COLO829 (cell line): Measurements from ENCODE around the gene ECHDC3.

Source experiments
- DNase-seq: peaks from one replicate; pipeline ENCODE4 v3.0.0; 2012; ENCODE audit warnings: low spot score

ECHDC3 gene

DNA sequence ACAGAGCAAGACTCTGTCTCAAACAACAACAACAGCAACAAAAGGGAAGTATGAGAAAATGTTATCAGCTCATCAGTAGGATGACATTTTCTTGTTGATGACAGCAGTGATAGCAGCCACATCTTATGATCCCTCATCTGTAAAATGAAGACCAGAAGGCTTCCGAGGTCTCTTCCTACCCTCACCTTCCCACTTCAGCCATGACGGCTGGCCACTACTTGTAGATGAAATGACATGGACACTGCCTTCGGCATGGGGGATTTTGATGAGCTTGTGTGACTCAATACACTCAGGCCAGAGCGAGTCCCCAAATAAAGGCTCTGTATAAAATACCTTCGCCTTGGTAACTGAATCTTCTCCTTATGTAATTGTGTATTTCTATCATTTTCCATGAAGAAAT lies 6.7 kb downstream of the ECHDC3 start:
- DNase-seq, result no peak

DNA sequence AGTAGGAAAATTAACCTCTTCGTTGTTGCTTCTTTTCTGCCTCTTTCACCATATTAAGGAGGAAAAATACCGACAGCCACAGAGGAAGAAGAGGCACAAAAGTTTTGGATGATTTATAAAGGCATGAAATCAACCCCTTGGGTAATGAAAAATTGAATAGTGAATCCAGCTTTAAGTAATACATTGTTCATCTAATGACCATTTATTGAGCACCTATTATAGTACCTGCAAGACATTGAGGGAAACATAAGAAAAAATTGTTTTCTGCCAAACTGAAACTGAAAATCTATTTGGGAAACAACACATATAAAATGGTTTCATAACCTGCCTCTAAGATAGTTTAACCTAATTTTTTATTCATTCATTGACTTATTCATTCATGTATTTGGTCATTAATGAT lies 8.2 kb downstream of the ECHDC3 start:
- no peak for DNase-seq

- DNase-seq, result no peak
These were observed 12.0 kb downstream of the ECHDC3 start for GRCh38 chr10:11754173-11754572.

GRCh38 chr10:11754620-11755019 lies 12.4 kb downstream of the ECHDC3 start:
- DNase-seq, result no peak

DNA sequence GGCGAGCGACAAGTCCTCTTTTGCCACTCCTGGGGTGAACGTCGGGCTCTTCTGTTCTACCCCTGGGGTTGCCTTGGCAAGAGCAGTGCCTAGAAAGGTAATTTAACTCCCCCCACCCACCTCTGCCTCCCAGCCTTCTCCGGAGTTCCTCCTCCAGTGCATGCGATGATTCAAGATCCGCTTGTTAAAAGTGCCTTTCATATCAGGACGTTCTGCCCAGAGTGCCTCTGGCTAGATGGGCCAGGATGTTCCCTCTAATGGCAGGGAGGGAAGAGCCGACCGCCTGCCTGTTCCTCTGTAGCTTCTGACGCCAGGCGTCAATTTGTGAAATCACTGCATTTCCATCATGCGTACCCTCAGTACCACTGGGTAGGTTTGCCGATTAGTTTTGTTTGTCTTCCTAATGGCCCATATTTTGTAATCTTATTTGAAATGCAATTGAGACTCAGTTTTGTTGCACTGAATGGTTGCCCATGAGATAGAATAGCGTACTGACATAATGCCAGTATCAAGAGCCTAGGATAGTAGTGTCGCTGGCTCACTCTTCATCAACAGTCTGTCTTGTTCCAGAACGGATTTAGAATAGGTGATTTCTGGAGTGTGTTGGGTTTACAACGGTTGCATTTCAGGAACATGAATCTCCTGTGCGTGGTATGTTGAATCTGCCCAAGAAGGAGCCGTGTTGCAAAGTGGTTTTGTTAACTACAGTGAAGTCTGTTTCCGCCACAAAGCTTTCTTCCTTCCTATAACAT lies 13.5 kb downstream of the ECHDC3 start:
- DNase-seq, result no peak

DNA sequence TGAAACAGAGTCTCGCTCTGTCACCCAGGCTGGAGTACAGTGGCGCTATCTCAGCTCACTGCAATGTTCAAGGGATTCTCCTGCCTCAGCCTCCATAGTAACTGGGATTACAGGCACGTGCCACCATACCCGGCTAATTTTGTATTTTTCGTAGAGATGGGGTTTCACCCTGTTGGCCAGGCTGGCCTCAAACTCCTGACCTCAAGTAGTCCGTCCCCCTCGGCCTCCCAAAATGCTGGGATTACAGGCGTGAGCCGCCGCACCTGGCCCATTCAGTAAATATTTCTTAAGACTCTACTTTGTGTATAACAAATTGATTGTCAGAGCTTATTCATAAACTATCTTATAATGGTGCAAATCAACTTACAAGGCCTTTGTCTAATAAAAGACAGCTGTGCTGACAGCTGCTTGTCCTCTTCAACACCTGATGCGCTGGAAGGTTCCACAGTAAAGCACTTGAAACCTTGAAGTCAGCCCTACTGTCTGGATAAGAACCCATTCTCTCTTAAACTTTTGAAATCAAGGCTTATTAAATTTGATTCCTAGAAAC lies 14.7 kb downstream of the ECHDC3 start:
- no peak for DNase-seq

DNA sequence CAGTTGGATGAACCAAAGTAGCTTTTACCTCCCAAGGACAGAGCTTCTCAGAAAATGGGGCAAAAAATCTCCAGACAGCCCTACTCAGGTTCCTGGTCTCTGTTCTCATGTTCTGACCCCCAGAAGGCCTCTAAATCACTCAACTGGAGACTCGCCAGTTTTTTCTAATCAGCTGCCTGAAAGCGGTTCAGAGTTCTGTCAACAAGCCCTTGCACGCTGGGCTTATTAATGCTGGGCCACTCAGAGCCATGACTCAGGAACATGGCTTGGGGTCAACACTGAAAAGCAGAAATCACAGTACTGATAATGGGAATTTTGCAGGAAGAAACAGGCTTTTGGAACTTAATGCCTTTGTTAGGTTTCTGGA lies 15.3 kb downstream of the ECHDC3 start:
- DNase-seq, result no peak

- DNase-seq, result peak; percentile 84
These were observed 15.8 kb downstream of the ECHDC3 start for GRCh38 chr10:11757821-11758463.

DNA sequence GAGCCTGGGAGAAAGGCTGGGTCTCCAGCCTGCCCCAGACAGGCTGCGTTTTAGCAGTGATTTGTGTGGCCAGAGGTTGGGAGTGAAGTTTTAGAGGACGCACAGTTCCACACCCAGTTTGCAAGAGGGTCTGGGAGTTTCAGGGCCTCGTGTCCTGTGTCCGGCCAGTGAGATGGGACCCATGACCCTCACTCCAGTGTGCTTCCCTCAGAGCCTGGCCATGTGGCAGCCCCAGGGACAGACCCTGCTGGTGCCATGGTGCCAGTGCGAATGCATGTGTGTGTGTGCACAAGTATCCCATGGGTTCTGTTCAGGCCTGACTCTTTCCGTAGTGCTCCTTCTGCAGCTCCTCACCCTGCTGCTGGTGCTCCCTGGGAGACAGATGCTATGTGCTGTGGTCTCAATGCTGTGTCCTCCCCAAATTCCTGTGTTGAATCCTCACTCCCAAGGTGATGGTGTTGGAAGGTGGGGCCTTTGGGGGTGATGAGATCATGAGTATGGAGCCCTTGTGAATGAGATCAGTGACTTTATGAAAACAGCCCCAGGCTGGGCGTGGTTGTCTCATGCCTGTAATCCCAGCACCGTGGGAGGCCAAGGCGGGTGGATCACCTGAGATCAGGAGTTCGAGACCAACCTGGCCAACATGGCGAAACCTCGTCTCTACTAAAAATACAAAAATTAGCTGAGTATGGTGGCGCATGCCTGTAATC lies 16.5 kb downstream of the ECHDC3 start:
- no peak for DNase-seq

- DNase-seq, result no peak
These were observed 17.2 kb downstream of the ECHDC3 start for GRCh38 chr10:11759347-11759746.

- DNase-seq, result no peak
These were observed 18.0 kb downstream of the ECHDC3 start for GRCh38 chr10:11760151-11760550.

DNA sequence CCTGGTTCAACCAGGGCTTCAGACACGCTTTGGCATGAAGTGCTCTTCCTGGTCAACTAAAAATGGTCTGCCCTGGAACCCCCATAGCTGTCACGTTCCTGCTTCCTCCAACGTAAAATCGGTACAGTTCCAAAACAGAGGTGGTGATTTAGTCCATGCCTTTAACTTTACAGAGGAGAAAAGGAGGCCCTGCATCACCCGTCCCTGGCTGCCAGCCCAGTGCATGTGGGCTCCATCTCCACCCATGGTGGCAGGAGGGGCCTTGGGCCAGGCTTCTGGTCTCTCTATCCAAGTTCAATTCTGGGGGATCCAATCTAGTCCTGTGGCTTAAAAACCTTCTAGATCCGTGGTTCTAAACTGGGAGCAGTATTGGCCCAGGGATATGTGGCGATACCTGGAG lies 18.7 kb downstream of the ECHDC3 start:
- DNase-seq, result no peak

DNA sequence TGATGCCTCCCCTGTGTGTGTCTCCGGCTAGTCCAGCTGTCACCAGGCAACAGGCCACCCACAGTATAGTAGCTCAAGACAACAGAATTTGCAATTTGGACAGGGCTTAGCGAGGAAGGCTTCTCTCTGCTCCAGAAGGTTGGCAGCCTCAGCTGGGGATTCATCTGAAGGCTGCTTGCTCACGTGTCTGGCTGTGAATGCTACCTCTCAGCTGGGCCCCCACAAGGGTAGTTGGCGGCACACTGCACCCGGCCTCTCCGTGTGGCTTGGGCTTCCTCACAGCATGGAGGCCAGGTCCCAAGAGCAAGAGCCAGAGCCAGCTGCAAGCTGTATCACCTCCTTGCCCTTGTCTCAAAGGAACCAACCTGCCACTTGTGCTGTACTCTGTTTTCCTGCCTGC lies 19.2 kb downstream of the ECHDC3 start:
- no peak for DNase-seq

GRCh38 chr10:11762706-11763500 lies 20.7 kb downstream of the ECHDC3 start:
- no peak for DNase-seq

GRCh38 chr10:11763501-11763861 lies 21.3 kb downstream of the ECHDC3 start:
- DNase-seq, result no peak

DNA sequence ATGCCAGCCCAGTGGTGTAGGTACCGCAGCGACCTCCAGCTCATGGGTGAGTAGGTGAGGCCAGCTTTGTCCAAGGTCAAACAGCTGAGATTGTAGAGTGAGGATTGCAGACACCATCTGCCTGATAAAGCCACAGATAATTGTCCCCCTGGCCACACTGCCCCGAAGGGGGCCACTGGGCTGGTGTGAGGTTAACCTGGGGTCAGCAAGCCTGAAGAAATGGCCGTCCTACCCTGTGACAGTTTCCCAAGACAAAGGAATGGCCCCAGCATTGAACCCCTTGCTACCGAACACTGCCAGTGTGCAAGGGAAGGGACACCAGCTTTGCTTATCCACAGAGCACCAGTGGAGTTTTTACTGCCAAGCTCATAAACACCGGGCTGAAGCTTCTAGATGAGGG lies 23.0 kb downstream of the ECHDC3 start:
- DNase-seq, result no peak

DNA sequence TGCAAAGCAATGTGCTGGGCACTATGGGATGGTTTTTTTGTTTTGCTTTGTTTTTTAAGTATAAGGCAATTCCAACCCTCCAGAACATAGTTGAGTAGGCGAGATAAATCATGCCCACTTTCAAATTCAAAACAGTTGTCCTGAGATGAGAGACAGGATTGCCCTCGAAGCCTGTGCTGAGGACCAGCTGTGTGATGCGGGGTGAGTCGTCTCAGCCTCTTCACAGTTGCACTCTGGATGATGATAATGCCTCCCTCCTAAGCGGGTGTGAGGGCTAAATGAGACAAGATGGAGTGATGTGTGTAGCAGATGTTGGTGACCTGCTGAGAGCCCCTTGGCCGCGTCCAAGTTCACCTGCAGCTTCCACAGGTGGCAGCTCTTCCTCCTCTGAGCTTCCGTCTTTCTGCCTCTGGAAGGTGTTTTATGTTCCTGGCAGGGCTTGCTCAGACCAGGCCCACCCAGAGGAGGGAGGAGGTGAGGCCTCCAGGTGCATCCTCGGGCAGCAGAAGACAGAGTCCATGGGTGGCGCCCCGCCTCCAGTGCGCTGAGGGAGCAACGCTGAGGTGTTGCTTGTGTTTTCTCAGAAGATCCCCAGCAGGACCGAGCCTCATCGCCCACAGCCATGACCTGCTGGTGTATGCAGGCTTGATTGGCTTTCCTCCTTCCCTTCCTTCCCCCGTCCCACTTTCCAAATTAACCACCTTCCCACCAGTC lies 30.6 kb downstream of the ECHDC3 start:
- no peak for DNase-seq

- DNase-seq, result no peak
These were observed 31.7 kb downstream of the ECHDC3 start for GRCh38 chr10:11773761-11774441.

DNA sequence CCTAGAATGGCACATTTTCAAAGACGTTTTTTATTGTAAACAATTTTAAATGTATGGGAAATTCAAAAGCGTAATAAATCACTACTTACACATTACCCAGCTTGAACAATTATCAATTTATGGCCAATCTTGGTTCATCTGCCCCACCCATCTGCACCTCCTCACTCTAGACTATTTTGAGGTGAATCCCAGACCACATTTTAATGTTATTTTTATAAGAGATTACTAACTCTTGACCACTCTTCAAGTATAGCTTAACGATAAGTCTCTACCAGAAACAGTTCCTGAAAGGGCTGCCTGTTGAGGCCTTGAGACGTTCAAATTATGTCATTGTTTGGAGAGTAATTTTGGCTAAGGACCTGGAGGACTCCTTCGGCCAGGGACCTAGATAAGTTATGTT lies 33.2 kb downstream of the ECHDC3 start:
- DNase-seq, result no peak

DNA sequence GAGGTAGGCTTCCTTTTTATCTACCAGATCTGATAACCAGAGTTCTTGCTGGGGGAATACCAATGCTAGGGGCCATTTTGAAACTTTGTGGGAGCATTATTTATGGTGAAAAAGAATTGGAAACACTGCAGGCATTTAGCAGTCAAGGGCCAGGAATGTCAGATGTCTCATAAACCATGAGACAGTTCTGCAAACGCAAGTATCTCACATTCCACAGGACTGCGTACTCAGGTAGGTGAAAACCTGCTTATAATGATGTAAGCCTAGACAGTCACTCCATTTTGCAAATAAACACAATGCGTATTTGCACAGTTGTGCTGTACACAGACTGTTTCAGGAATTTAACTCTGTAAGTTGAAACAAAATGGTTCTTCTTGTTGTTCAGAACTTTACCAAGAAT lies 33.9 kb downstream of the ECHDC3 start:
- DNase-seq, result no peak

DNA sequence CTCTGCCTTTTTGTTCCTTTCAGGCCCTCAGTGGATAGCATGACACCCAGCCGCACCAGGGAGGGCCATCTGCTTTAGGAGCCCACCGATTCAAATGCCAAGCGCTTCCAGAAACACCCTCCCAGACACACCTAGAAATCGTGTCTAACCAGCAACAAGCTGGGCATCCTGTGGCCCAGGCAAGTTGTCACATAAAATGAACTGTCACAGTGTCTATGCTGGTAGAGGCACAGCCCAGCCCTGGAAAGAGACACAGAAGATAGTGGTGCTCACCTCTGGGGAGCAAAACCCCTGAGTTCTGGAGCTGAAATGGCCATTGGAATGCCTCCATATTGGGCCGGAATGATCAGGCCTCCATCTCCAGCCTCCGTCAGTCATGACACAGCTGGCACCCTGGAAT lies 38.9 kb downstream of the ECHDC3 start:
- DNase-seq, result no peak
